Measurements from ENCODE around the gene FXYD6.

Gene FXYD6

GRCh38 chr11:117909611-117910382 lies 33.3 kb upstream of the FXYD6 start:
- DNase-seq, result no peak

GRCh38 chr11:117908959-117909610 lies 32.6 kb upstream of the FXYD6 start:
- DNase-seq, result no peak

GRCh38 chr11:117908109-117908895 lies 31.8 kb upstream of the FXYD6 start:
- DNase-seq, result no peak

GRCh38 chr11:117907276-117908108 lies 31.0 kb upstream of the FXYD6 start:
- peak; percentile 94 for DNase-seq

GRCh38 chr11:117906710-117907109 lies 30.3 kb upstream of the FXYD6 start:
- DNase-seq, result no peak

- DNase-seq, result no peak
Measured at GRCh38 chr11:117906126-117906525, 29.7 kb upstream of the FXYD6 start.

- DNase-seq, result no peak
Measured at GRCh38 chr11:117905524-117905923, 29.1 kb upstream of the FXYD6 start.

GRCh38 chr11:117903505-117904382 lies 27.3 kb upstream of the FXYD6 start:
- DNase-seq, result no peak

GRCh38 chr11:117902001-117902845 lies 25.8 kb upstream of the FXYD6 start:
- DNase-seq, result no peak

- no peak for DNase-seq
Measured at GRCh38 chr11:117901601-117902000, 25.1 kb upstream of the FXYD6 start.

- DNase-seq, result no peak
Measured at GRCh38 chr11:117900720-117901440, 24.4 kb upstream of the FXYD6 start.

- DNase-seq, result no peak
Measured at GRCh38 chr11:117900121-117900648, 23.7 kb upstream of the FXYD6 start.

GRCh38 chr11:117898059-117898458 lies 21.6 kb upstream of the FXYD6 start:
- no peak for DNase-seq

- DNase-seq, result no peak
Measured at GRCh38 chr11:117892651-117893050, 16.2 kb upstream of the FXYD6 start.

- no peak for DNase-seq
Measured at GRCh38 chr11:117891362-117891761, 14.9 kb upstream of the FXYD6 start.

- DNase-seq, result no peak
Measured at GRCh38 chr11:117888139-117888566, 11.7 kb upstream of the FXYD6 start.

GRCh38 chr11:117887431-117888138 lies 11.1 kb upstream of the FXYD6 start:
- DNase-seq, result peak; percentile 29

GRCh38 chr11:117885777-117886176 lies 9.3 kb upstream of the FXYD6 start:
- no peak for DNase-seq

- no peak for DNase-seq
Measured at GRCh38 chr11:117884994-117885393, 8.5 kb upstream of the FXYD6 start.

Data from NCI-H2227 treated with DMSO at 0.1 percent for 48 hours (cell line).